HG03342 (cell line): ENCODE results near the gene ELFN1.

ENCODE experiments used
- ATAC-seq: cut with Tn5 transposase; IDR thresholded peaks from one replicate; pipeline ENCODE4 v1.9.1; 2021; ENCODE audit warnings: mild to moderate bottlenecking, moderate library complexity; ENCODE audit not compliant: unreplicated experiment

ELFN1 gene

GRCh38 chr7:1777122-1777521 lies 107.0 kb downstream of the ELFN1 start:
- ATAC-seq = no peak

- ATAC-seq = no peak
These were observed 109.4 kb downstream of the ELFN1 start for GRCh38 chr7:1779445-1779844.

- no peak for ATAC-seq
These were observed 111.3 kb downstream of the ELFN1 start for GRCh38 chr7:1781369-1781768.

GRCh38 chr7:1785839-1786238 lies 115.8 kb downstream of the ELFN1 start:
- ATAC-seq = no peak

- ATAC-seq = no peak
These were observed 117.2 kb downstream of the ELFN1 start for GRCh38 chr7:1787241-1787640.

GRCh38 chr7:1787681-1788235 lies 117.7 kb downstream of the ELFN1 start:
- ATAC-seq = no peak

GRCh38 chr7:1794888-1795542 lies 124.9 kb downstream of the ELFN1 start:
- ATAC-seq = no peak
